LoVo (cell line): ENCODE results near the gene OXTR.

Source experiments
- DNase-seq: peaks from one replicate; pipeline ENCODE4 v3.0.0-alpha.2; 2016; ENCODE audit warnings: low spot score

Gene OXTR

GRCh38 chr3:8769088-8769822, at the start of gene OXTR:
OXTR (minus strand) TSS chr3:8769613; CDS start chr3:8768187, 1,426 bp downstream.
- peak; percentile 74 for DNase-seq

GRCh38 chr3:8817486-8817885, 48.1 kb upstream of the OXTR start:
- no peak for DNase-seq

GRCh38 chr3:8816106-8816505, 46.7 kb upstream of the OXTR start:
- no peak for DNase-seq

GRCh38 chr3:8813411-8813810, 44.0 kb upstream of the OXTR start:
- no peak for DNase-seq

- DNase-seq = no peak
Measured at GRCh38 chr3:8810561-8810960, 41.1 kb upstream of the OXTR start.

- no peak for DNase-seq
Measured at GRCh38 chr3:8805774-8806173, 36.4 kb upstream of the OXTR start.

GRCh38 chr3:8802256-8802655, 32.8 kb upstream of the OXTR start:
- DNase-seq = no peak

GRCh38 chr3:8800016-8800415, 30.6 kb upstream of the OXTR start:
- no peak for DNase-seq

GRCh38 chr3:8794247-8794646, 24.8 kb upstream of the OXTR start:
- no peak for DNase-seq

GRCh38 chr3:8793242-8793641, 23.8 kb upstream of the OXTR start:
- DNase-seq = no peak

- DNase-seq = no peak
Measured at GRCh38 chr3:8790529-8790928, 21.1 kb upstream of the OXTR start.

GRCh38 chr3:8784676-8785435, 15.4 kb upstream of the OXTR start:
- no peak for DNase-seq

- no peak for DNase-seq
Measured at GRCh38 chr3:8780279-8780678, 10.9 kb upstream of the OXTR start.

GRCh38 chr3:8778475-8778874, 9.1 kb upstream of the OXTR start:
- no peak for DNase-seq

- no peak for DNase-seq
Measured at GRCh38 chr3:8777978-8778267, 8.5 kb upstream of the OXTR start.

GRCh38 chr3:8777201-8777977, 8.0 kb upstream of the OXTR start:
- no peak for DNase-seq

- no peak for DNase-seq
Measured at GRCh38 chr3:8776406-8776805, 7.0 kb upstream of the OXTR start.

- no peak for DNase-seq
Measured at GRCh38 chr3:8775602-8776001, 6.2 kb upstream of the OXTR start.

GRCh38 chr3:8775181-8775580, 5.8 kb upstream of the OXTR start:
- no peak for DNase-seq

GRCh38 chr3:8773941-8774542, 4.6 kb upstream of the OXTR start:
- DNase-seq = no peak

GRCh38 chr3:8768364-8769087, 887 bp downstream of the OXTR start:
- no peak for DNase-seq
